ENCODE results near the gene CACNA1D. TPM values are rescaled to one million over a fixed set of nuclear protein-coding genes. Genes with fewer than 3 reads are reported as not detected.

CACNA1D gene
- total and polyA plus RNA-seq, 2 experiments from 2014 or later: 5.2 to 27.8 TPM

- H3K27ac ChIP-seq: no peak overlapping the region
- no peaks in the 10 kb centered on the region for H3K36me3 ChIP-seq (replicated peaks; ENCODE audit: insufficient read depth, low read depth)
- H3K4me1 ChIP-seq (ENCODE audit: insufficient read depth): peaks cover 12% of the 10 kb centered on the region
- H3K4me2 ChIP-seq: no peak overlapping the region
- WGBS (ENCODE audit: low lambda C conversion rate, missing lambda C conversion rate): 96% methylated on average over 9 of the region's 9 CpGs
- TF ChIP-seq EZH2 (IDR thresholded peaks at IDR 0.05; ENCODE audit: borderline replicate concordance) (no peak), CTCF (IDR thresholded peaks at IDR 0.05; ENCODE audit: poor library complexity) (no peak), EZH2phosphoT487 (IDR thresholded peaks at IDR 0.05; ENCODE audit: low read depth, severe bottlenecking, unreplicated experiment) (no peak)
- no peaks in the 10 kb centered on the region for H3K9me3 ChIP-seq (ENCODE audit: low read depth)
- H4K20me1 ChIP-seq (ENCODE audit: insufficient read depth, poor library complexity, severe bottlenecking): no peaks in the 10 kb centered on the region
- no peaks in the 10 kb centered on the region for H3K27me3 ChIP-seq
- H3K4me3 ChIP-seq: no peak overlapping the region
- no peaks in the 10 kb centered on the region for H3K79me2 ChIP-seq
- no peaks in the 10 kb centered on the region for H3K9me2 ChIP-seq (replicated peaks; ENCODE audit: insufficient read depth)
- no peak overlapping the region for H2AFZ ChIP-seq
- DNase-seq (ENCODE audit: low spot score): no peak
Observed at GRCh38 chr3:53801319-53801718, 306.9 kb downstream of the CACNA1D start.

GRCh38 chr3:53802256-53802880 is 308.0 kb downstream of the CACNA1D start:
- H3K27me3 ChIP-seq: no peaks in the 10 kb centered on the region
- H3K4me2 ChIP-seq: no peak overlapping the region
- 95% methylated on average over 8 of the region's 8 CpGs for WGBS (ENCODE audit: low lambda C conversion rate, missing lambda C conversion rate)
- H3K9me2 ChIP-seq (replicated peaks; ENCODE audit: insufficient read depth): no peaks in the 10 kb centered on the region
- H3K9me3 ChIP-seq (ENCODE audit: low read depth): no peaks in the 10 kb centered on the region
- H4K20me1 ChIP-seq (ENCODE audit: insufficient read depth, poor library complexity, severe bottlenecking): no peaks in the 10 kb centered on the region
- no peak for TF ChIP-seq EZH2phosphoT487 (IDR thresholded peaks at IDR 0.05; ENCODE audit: low read depth, severe bottlenecking, unreplicated experiment)
- TF ChIP-seq EZH2 (IDR thresholded peaks at IDR 0.05; ENCODE audit: borderline replicate concordance): no peak
- TF ChIP-seq CTCF (IDR thresholded peaks at IDR 0.05; ENCODE audit: poor library complexity): no peak
- no peak for DNase-seq (ENCODE audit: low spot score)
- H3K79me2 ChIP-seq: no peaks in the 10 kb centered on the region
- no peak overlapping the region for H3K27ac ChIP-seq
- no peak overlapping the region for H3K4me3 ChIP-seq
- no peak overlapping the region for H2AFZ ChIP-seq
- peaks cover 23% of the 10 kb centered on the region for H3K4me1 ChIP-seq (ENCODE audit: insufficient read depth)
- H3K36me3 ChIP-seq (replicated peaks; ENCODE audit: insufficient read depth, low read depth): no peaks in the 10 kb centered on the region

GRCh38 chr3:53803124-53803815 is 308.9 kb downstream of the CACNA1D start:
- H3K4me2 ChIP-seq: no peak overlapping the region
- no peaks in the 10 kb centered on the region for H3K9me2 ChIP-seq (replicated peaks; ENCODE audit: insufficient read depth)
- H3K27ac ChIP-seq: no peak overlapping the region
- H3K4me1 ChIP-seq (ENCODE audit: insufficient read depth): peaks cover 25% of the 10 kb centered on the region
- H3K4me3 ChIP-seq: no peak overlapping the region
- no peaks in the 10 kb centered on the region for H3K79me2 ChIP-seq
- no peaks in the 10 kb centered on the region for H3K27me3 ChIP-seq
- WGBS (ENCODE audit: low lambda C conversion rate, missing lambda C conversion rate): 94% methylated on average over 18 of the region's 18 CpGs
- DNase-seq (ENCODE audit: low spot score): no peak
- H4K20me1 ChIP-seq (ENCODE audit: insufficient read depth, poor library complexity, severe bottlenecking): no peaks in the 10 kb centered on the region
- no peak overlapping the region for H2AFZ ChIP-seq
- H3K36me3 ChIP-seq (replicated peaks; ENCODE audit: insufficient read depth, low read depth): no peaks in the 10 kb centered on the region
- H3K9me3 ChIP-seq (ENCODE audit: low read depth): no peaks in the 10 kb centered on the region
- TF ChIP-seq CTCF (IDR thresholded peaks at IDR 0.05; ENCODE audit: poor library complexity): no peak
- no peak for TF ChIP-seq EZH2phosphoT487 (IDR thresholded peaks at IDR 0.05; ENCODE audit: low read depth, severe bottlenecking, unreplicated experiment)
- TF ChIP-seq EZH2 (IDR thresholded peaks at IDR 0.05; ENCODE audit: borderline replicate concordance): no peak
